Tibial nerve (tissue), 4 donors: ENCODE measurements around the gene GPR108.
"Not testable (repeated sequence)": the region's sequence is repeated elsewhere in the genome, so short reads cannot be mapped to it uniquely, and the experiment has no call there.

Experiments used
- CTCF ChIP-seq, 5 experiments: fragments of 200-600 bp in 3 of 5; fragments of 450-650 bp in 2 of 5; sonication (generic) in 3 of 5; IDR thresholded peaks; one replicate each; pipeline ENCODE4 v1.5.1; 2016 to 2019; ENCODE audit warnings: antibody characterized with exemption in 5 of 5, mild to moderate bottlenecking in 3 of 5, moderate library complexity in 2 of 5
- EP300 ChIP-seq, 2 donors: sonication (generic); formaldehyde crosslinking; IDR thresholded peaks; one replicate each; pipeline ENCODE4 v1.6.1; 2017; ENCODE audit warnings: antibody characterized with exemption in 2 of 2, mild to moderate bottlenecking in 1 of 2
- POLR2A ChIP-seq, 2 donors: fragments of 450-650 bp; IDR thresholded peaks; one replicate each; pipeline ENCODE4 v1.6.1; 2017; ENCODE audit warnings: antibody characterized with exemption in 2 of 2, mild to moderate bottlenecking in 2 of 2, moderate library complexity in 2 of 2

GRCh38 chr19:6771648-6772027, 34.3 kb upstream of the GPR108 start:
- TF ChIP-seq CTCF, POLR2A, EP300 (IDR thresholded peaks at IDR 0.05): not testable (repeated sequence)
